Gastrocnemius medialis (tissue), 4 donors: Measurements from ENCODE around the gene ARHGAP15. TPM values are rescaled to one million over a fixed set of nuclear protein-coding genes. Genes with fewer than 3 reads are reported as not detected.

Experiments used
- ATAC-seq, 2 donors: fragments of 150-250 bp; one replicate each; pipeline ENCODE4 v1.9.1; 2016
- DNase-seq, 2 donors: peaks; one replicate each; pipeline ENCODE4 v3.0.0-alpha.2; 2019
- H3K27ac ChIP-seq, 4 donors: fragments of 200-600 bp; sonication (generic); 1 replicate in 1 of 4; 2 replicates in 3 of 4; pipeline ENCODE4 v1.5.1; 2016 to 2018; ENCODE audit warnings: mild to moderate bottlenecking in 2 of 4, moderate library complexity in 1 of 4
- H3K27me3 ChIP-seq, 3 donors: fragments of 200-600 bp; sonication (generic) in 2 of 3; 1 replicate in 1 of 3; 2 replicates in 2 of 3; pipeline versions ENCODE4 v1.5.1 to v1.6.0; 2016 to 2019; ENCODE audit warnings: mild to moderate bottlenecking in 1 of 3, moderate library complexity in 1 of 3
- H3K36me3 ChIP-seq, 2 donors: fragments of 200-600 bp; sonication (generic) in 1 of 2; one replicate each; pipeline ENCODE4 v1.5.1; 2017 to 2018
- H3K4me1 ChIP-seq, 2 donors: fragments of 200-600 bp; sonication (generic) in 1 of 2; one replicate each; pipeline ENCODE4 v1.5.1; 2016 to 2017; ENCODE audit warnings: mild to moderate bottlenecking in 2 of 2
- H3K4me3 ChIP-seq, 4 donors: fragments of 200-600 bp; sonication (generic) in 3 of 4; 1 replicate in 1 of 4; 2 replicates in 3 of 4; pipeline ENCODE4 v1.5.1; 2016 to 2019; ENCODE audit warnings: mild to moderate bottlenecking in 2 of 4
- H3K9me3 ChIP-seq, 3 donors: fragments of 200-600 bp; sonication (generic) in 2 of 3; 1 replicate in 1 of 3; 2 replicates in 2 of 3; pipeline ENCODE4 v1.5.1; 2016 to 2019
- CTCF ChIP-seq, 5 experiments: fragments of 450-650 bp in 3 of 5; fragments of 200-600 bp in 2 of 5; sonication (generic) in 2 of 5; IDR thresholded peaks in 4 of 5; conservative IDR thresholded peaks in 1 of 5; 1 replicate in 4 of 5; 2 replicates in 1 of 5; pipeline ENCODE4 v1.5.1; 2016 to 2019; ENCODE audit warnings: antibody characterized with exemption in 5 of 5, mild to moderate bottlenecking in 3 of 5, moderate library complexity in 3 of 5
- POLR2A ChIP-seq, 2 donors: fragments of 450-650 bp; IDR thresholded peaks; one replicate each; pipeline ENCODE4 v1.6.1; 2017; ENCODE audit warnings: antibody characterized with exemption in 2 of 2, mild to moderate bottlenecking in 2 of 2, moderate library complexity in 2 of 2
- in situ Hi-C, 4 donors: fragments of 200-750 bp; cut with MboI; loops; one replicate each; pipeline versions ENCODE4 v1.15.0 to v1.8.0; 2017; ENCODE audit warnings: low sequenced_read_pairs in 4 of 4
- intact Hi-C: fragments of 100-400 bp; cut with DNase I; formaldehyde crosslinking; loops from one replicate; pipeline ENCODE4 v1.15.1; 2023; ENCODE audit warnings: low total_unique reads
- total RNA-seq, 4 donors: library from RNA; depleted of rRNA; stranded (reverse); fragments of >200 nt; gene quantifications; one replicate each; pipeline versions ENCODE4 v1.1.0 to v1.2.3, GENCODE V29; 2016

ARHGAP15 gene
- total RNA-seq, 4 donors from 2014 or later = 1.2 to 3.2 (median 1.3) TPM; not detected in 1

GRCh38 chr2:143807671-143808070 lies 678.5 kb downstream of the ARHGAP15 start:
- DNase-seq (peak; percentile 30 to 51), ATAC-seq (peak; percentile 69 to 85)
- H3K27ac ChIP-seq = no peak overlapping the region
- no peaks in the 10 kb centered on the region for H3K9me3 ChIP-seq
- H3K36me3 ChIP-seq = no peaks in the 10 kb centered on the region
- no peaks in the 10 kb centered on the region for H3K27me3 ChIP-seq
- no peak overlapping the region for H3K4me3 ChIP-seq
- no peaks in the 10 kb centered on the region for H3K4me1 ChIP-seq
- TF ChIP-seq POLR2A (IDR thresholded peaks at IDR 0.05) = no peak
- TF ChIP-seq CTCF (IDR thresholded peaks at IDR 0.05 in 4 of 5, conservative IDR thresholded peaks at IDR 0.05 in 1 of 5) = no peak
- intact Hi-C loops = no loop called here
- in situ Hi-C loops = no loop called here

GRCh38 chr2:143808166-143808565 lies 678.9 kb downstream of the ARHGAP15 start:
- in situ Hi-C loops (no loop called here), intact Hi-C loops (no loop called here)
- no peak for ATAC-seq
- H3K36me3 ChIP-seq = no peaks in the 10 kb centered on the region
- no peak overlapping the region for H3K4me3 ChIP-seq
- H3K4me1 ChIP-seq = no peaks in the 10 kb centered on the region
- TF ChIP-seq POLR2A (IDR thresholded peaks at IDR 0.05) (no peak), CTCF (IDR thresholded peaks at IDR 0.05 in 4 of 5, conservative IDR thresholded peaks at IDR 0.05 in 1 of 5) (no peak)
- no peaks in the 10 kb centered on the region for H3K27me3 ChIP-seq
- H3K9me3 ChIP-seq = no peaks in the 10 kb centered on the region
- no peak overlapping the region for H3K27ac ChIP-seq
- DNase-seq = no peak

- intact Hi-C loops = no loop called here
- DNase-seq = no peak
- TF ChIP-seq CTCF (IDR thresholded peaks at IDR 0.05 in 4 of 5, conservative IDR thresholded peaks at IDR 0.05 in 1 of 5) (no peak), POLR2A (IDR thresholded peaks at IDR 0.05) (no peak)
- H3K4me1 ChIP-seq = no peaks in the 10 kb centered on the region
- no peaks in the 10 kb centered on the region for H3K9me3 ChIP-seq
- no peaks in the 10 kb centered on the region for H3K27me3 ChIP-seq
- no peak overlapping the region for H3K4me3 ChIP-seq
- ATAC-seq = no peak
- in situ Hi-C loops = no loop called here
- H3K27ac ChIP-seq = no peak overlapping the region
- H3K36me3 ChIP-seq = no peaks in the 10 kb centered on the region
These were observed 685.9 kb downstream of the ARHGAP15 start for GRCh38 chr2:143815082-143815481.

- DNase-seq = no peak
- Histone ChIP-seq H3K4me1 (no peaks in the 10 kb centered on the region), H3K27me3 (no peaks in the 10 kb centered on the region), H3K36me3 (no peaks in the 10 kb centered on the region), H3K4me3 (no peak overlapping the region), H3K27ac (no peak overlapping the region), H3K9me3 (no peaks in the 10 kb centered on the region)
- no peak for ATAC-seq
- TF ChIP-seq POLR2A (IDR thresholded peaks at IDR 0.05) (no peak), CTCF (IDR thresholded peaks at IDR 0.05 in 4 of 5, conservative IDR thresholded peaks at IDR 0.05 in 1 of 5) (no peak)
- in situ Hi-C loops (no loop called here), intact Hi-C loops (no loop called here)
These were observed 687.7 kb downstream of the ARHGAP15 start for GRCh38 chr2:143816916-143817315.
